GM12875 (cell line): ENCODE data around the gene FOXO3.

Source experiments
- H3K4me3 ChIP-seq: one replicate; pipeline ENCODE4 v1.5.1; 2011; ENCODE audit warnings: low read depth, low read length, control low read depth
- CTCF ChIP-seq: IDR thresholded peaks from 2 replicates; pipeline ENCODE4 v1.5.1; 2011; ENCODE audit warnings: low read depth, mild to moderate bottlenecking, control low read depth, inconsistent platforms, low read length, moderate library complexity, borderline replicate concordance; ENCODE audit not compliant: insufficient read depth

The FOXO3 gene

GRCh38 chr6:108730635-108731515, 170.2 kb downstream of the FOXO3 start:
- TF ChIP-seq CTCF = no peak
- no peak overlapping the region for H3K4me3 ChIP-seq

- H3K4me3 ChIP-seq = no peak overlapping the region
- no peak for TF ChIP-seq CTCF
These were observed 171.6 kb downstream of the FOXO3 start for GRCh38 chr6:108732091-108732870.

- no peak for TF ChIP-seq CTCF
- no peak overlapping the region for H3K4me3 ChIP-seq
These were observed 172.3 kb downstream of the FOXO3 start for GRCh38 chr6:108733051-108733450.

GRCh38 chr6:108733706-108734265, 173.1 kb downstream of the FOXO3 start:
- TF ChIP-seq CTCF = no peak
- H3K4me3 ChIP-seq = no peak overlapping the region
